GM21390 (cell line): ENCODE data around the gene SNRPA1.

Source experiments
- ATAC-seq: cut with Tn5 transposase; IDR thresholded peaks from one replicate; pipeline ENCODE4 v1.9.1; 2021; ENCODE audit not compliant: unreplicated experiment

SNRPA1 gene

DNA sequence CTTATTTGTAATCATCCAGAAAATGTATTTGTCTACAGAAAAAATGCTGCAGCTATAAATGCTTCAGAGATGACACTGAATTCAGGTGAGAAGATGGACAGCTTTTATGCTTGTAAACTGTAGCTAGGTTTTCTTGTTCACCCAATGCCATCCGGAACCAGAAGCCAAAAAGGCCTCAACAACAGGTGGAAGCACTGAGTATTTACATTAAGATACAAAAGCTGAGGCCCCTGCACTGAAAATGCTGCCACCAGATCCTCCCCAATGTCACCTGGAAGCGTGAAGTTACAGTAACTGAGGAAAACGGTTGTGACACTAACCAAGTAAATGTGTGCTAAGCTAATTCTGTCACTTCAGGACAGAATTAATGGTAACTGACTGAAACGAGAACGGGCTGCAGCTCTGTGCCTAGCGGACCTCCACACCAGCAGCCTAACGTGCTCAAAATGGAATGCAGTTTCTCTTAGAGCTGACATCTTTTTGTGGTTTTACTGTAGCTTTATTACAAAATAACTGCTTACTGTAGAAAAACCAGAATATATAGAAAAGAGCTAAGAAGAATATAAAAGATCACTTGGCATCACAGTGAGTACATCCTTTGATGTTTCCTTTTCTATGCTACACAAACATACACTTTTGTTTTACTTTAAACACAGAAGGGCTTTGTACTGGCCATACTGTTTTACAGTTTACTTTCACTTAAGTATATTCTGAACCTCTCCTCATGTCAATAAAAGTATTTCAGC lies 50.8 kb downstream of the SNRPA1 start:
- no peak for ATAC-seq

- no peak for ATAC-seq
Observed at GRCh38 chr15:101243420-101243819, 51.6 kb downstream of the SNRPA1 start.

DNA sequence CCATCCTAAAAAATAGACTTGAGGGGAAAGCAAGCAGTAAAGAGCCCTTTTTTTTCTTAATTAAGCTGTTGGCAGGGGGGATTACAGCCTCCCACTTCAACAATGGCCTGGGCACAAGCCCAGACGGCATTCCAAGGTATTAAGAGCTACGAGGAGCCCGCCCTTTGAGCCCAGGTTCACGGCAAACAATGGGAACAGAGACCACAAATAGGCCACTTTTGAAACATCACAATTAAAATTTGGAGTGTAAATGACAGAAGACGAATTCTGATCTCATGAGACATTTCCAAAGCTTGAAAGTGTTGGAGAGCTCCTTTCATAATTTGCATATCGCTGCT lies 52.1 kb downstream of the SNRPA1 start:
- no peak for ATAC-seq

DNA sequence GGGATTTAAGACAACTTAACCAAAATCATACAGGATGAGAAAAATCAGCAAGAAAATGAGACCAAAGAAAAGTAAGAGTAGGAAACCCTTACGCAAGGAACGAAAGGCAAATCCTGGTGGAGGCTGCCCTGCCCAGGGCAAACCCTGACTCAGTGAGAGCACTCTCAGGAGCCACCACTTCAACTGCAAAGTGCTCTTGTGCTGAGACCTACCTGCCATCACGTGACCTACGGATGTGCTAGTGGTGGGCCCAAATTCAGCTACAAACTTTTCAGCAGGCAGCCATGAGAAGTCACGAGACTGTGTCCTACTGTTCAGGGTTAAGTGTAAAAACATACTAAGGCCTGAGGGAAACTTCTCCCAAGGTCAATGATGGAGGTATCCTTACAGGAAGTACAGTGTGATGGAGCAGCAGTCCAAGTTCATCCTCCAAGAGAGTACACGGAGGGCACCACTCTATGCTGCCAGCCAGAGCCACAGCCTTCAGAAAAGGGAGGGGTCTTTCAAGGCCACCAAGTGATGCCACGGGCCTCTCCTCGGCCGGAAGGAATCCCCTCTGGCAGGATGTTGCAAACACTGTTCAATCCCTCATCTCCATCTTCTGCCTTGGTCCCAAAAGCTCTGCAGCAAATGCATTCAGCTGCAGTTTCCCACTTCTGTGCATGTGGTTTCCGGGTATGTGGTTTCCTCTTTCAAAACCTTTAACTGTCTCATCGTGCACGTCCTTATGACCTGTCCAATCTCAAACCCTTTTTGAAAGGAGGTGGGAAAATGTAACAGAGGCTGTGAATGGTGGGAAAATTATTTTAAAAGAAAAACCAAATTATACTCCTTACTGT lies 52.7 kb downstream of the SNRPA1 start:
- ATAC-seq: peak; percentile 69

- ATAC-seq: no peak
Observed at GRCh38 chr15:101240358-101240757, 54.7 kb downstream of the SNRPA1 start.

DNA sequence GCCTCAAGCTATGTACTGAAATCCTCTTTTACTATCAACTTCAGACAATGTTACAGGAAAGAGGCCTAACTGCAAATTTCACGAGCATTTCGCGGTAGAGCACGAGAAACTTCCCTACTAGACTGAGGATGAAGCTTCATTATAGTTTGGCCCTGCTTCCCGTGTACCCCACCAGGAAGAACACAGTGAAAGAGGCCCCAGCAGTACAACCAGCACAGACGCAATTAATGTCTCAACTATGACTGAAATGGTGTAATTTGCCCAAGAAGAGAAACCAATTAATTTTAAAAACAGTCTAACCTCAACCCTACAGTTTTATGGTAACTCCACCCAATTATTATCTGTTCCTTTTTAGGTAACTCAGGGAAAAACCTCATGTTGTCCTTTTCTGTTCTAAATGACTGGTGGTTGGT lies 55.3 kb downstream of the SNRPA1 start:
- ATAC-seq: no peak

DNA sequence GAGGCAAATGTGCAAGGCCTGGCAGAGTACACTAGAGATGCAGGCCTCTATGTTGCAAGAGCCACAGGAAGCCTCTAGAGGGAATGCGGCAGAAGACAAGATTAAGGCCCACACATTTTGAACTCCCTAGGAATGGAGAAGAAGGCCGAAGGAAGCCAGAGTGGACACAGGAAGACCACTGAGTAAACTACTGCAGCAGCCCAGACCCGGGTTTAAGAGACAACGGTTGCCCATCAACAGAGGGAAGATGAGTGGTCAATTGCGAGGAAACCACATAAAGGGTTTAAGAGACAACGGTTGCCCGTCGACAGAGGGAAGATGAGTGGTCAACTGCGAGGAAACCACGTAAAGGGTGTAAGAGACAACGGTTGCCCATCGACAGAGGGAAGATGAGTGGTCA lies 57.8 kb downstream of the SNRPA1 start:
- no peak for ATAC-seq

GRCh38 chr15:101233651-101234280 lies 61.3 kb downstream of the SNRPA1 start:
- ATAC-seq: no peak

DNA sequence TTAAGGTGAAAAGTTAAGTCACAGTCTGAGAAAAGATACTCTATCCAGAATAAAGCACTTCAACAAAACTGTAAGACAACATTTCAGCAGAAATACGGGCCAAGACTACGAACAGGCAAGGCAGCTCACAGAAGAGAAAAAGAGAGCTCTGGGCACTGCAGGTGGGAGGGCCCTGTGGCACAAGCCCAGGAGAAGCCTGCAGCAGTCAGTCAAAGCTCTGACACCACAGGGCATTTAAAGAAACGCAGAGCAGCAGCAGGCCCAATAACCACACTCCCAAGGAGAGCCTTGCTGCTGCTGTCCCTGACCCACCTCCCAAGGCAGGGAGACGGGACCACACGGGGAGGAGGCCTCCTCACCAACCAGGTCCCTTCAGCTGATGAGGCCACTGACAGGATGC lies 62.4 kb downstream of the SNRPA1 start:
- ATAC-seq: no peak
